H1 (cell line): ENCODE measurements around the gene SRSF2. TPM values are rescaled to one million over a fixed set of nuclear protein-coding genes. Genes with fewer than 3 reads are reported as not detected.

Experiments used
- CTCF ChIA-PET: fragments of 300-600 bp; sonication (Branson Sonifier 250); formaldehyde crosslinking; loops from one replicate; lab custom pipeline; 2021; ENCODE audit not compliant: partially characterized antibody; lab: Charles Lee
- POLR2A ChIA-PET: fragments of 300-600 bp; sonication (Branson Sonifier 250); formaldehyde crosslinking; loops from one replicate; lab custom pipeline; 2021; ENCODE audit warnings: inconsistent platforms; ENCODE audit not compliant: partially characterized antibody; lab: Charles Lee
- DNase-seq, 2 experiments: peaks; one replicate each; pipeline versions ENCODE4 v3.0.0 to v3.0.0-alpha.2; 2010 to 2022; ENCODE audit warnings: low spot score in 2 of 2, low read depth in 1 of 2, mixed read lengths in 1 of 2
- FAIRE-seq: peaks from 2 replicates; lab custom pipeline; 2011; peaks lifted over from hg19 to GRCh38; lab: Jason Lieb, UNC
- H2AFZ ChIP-seq: 2 replicates; pipeline ENCODE4 v1.8.1; 2012; ENCODE audit warnings: low read length, inconsistent platforms
- H2AK5ac ChIP-seq: 2 replicates; pipeline ENCODE4 v1.6.1; 2013; ENCODE audit warnings: low read depth, low read length
- H2BK120ac ChIP-seq: replicated peaks from 2 replicates; pipeline ENCODE3; 2013; ENCODE audit warnings: low read depth, low read length, inconsistent platforms
- H2BK12ac ChIP-seq: 2 replicates; pipeline ENCODE4 v1.6.1; 2013; ENCODE audit warnings: low read depth, low read length
- H2BK15ac ChIP-seq: 2 replicates; pipeline ENCODE4 v1.6.1; 2013; ENCODE audit warnings: low read length
- H2BK20ac ChIP-seq: 2 replicates; pipeline ENCODE4 v1.6.1; 2013; ENCODE audit warnings: low read length
- H2BK5ac ChIP-seq: 2 replicates; pipeline ENCODE4 v1.6.1; 2013; ENCODE audit warnings: low read depth, low read length
- H3K14ac ChIP-seq: 2 replicates; pipeline ENCODE4 v1.6.1; 2013; ENCODE audit warnings: inconsistent platforms; ENCODE audit not compliant: insufficient read length
- H3K18ac ChIP-seq: 2 replicates; pipeline ENCODE4 v1.6.1; 2013; ENCODE audit warnings: low read length; ENCODE audit errors: extremely low read depth
- H3K23ac ChIP-seq: 2 replicates; pipeline ENCODE4 v1.6.1; 2013; ENCODE audit warnings: inconsistent platforms; ENCODE audit not compliant: insufficient read length
- H3K23me2 ChIP-seq: 2 replicates; pipeline ENCODE4 v1.6.1; 2013; ENCODE audit warnings: low read depth, low read length
- H3K27ac ChIP-seq: 2 replicates; pipeline ENCODE4 v1.6.1; 2011; ENCODE audit warnings: low read depth, low read length, inconsistent platforms
- H3K27me3 ChIP-seq, 4 experiments: replicated peaks in 1 of 4; 1 replicate in 1 of 4; 2 replicates in 3 of 4; pipeline versions ENCODE4 v1.6.1 to v1.8.1; 2011 to 2013; ENCODE audit warnings: low read length in 3 of 4, mild to moderate bottlenecking in 3 of 4, inconsistent platforms in 2 of 4, mixed read lengths in 2 of 4, moderate library complexity in 1 of 4; ENCODE audit not compliant: control insufficient read depth in 3 of 4, insufficient read depth in 3 of 4; ENCODE audit errors: extremely low read depth in 1 of 4
- H3K36me3 ChIP-seq, 4 experiments: 2 replicates each; pipeline versions ENCODE4 v1.6.1 to v1.8.1; 2011 to 2013; ENCODE audit warnings: mild to moderate bottlenecking in 4 of 4, low read length in 3 of 4, moderate library complexity in 2 of 4, control low read depth in 1 of 4, inconsistent platforms in 1 of 4; ENCODE audit not compliant: insufficient read depth in 4 of 4, control insufficient read depth in 2 of 4
- H3K4ac ChIP-seq: replicated peaks from 2 replicates; pipeline ENCODE3; 2013; ENCODE audit warnings: low read length, low read depth, mixed read lengths, inconsistent platforms; ENCODE audit not compliant: insufficient read length
- H3K4me1 ChIP-seq, 4 experiments: replicated peaks in 1 of 4; 1 replicate in 1 of 4; 2 replicates in 3 of 4; pipeline versions ENCODE4 v1.6.1 to v1.8.1; 2011 to 2013; ENCODE audit warnings: low read length in 3 of 4, inconsistent platforms in 2 of 4, mixed read lengths in 1 of 4; ENCODE audit not compliant: insufficient read depth in 4 of 4, control insufficient read depth in 3 of 4
- H3K4me2 ChIP-seq, 2 experiments: 2 replicates each; pipeline versions ENCODE4 v1.6.1 to v1.8.1; 2011 to 2013; ENCODE audit warnings: low read depth in 2 of 2, low read length in 2 of 2, control low read depth in 1 of 2, inconsistent platforms in 1 of 2, mild to moderate bottlenecking in 1 of 2; ENCODE audit not compliant: insufficient read depth in 1 of 2
- H3K4me3 ChIP-seq, 4 experiments: fragments of 200-600, 300-600 bp in 1 of 4; sonication (generic), shearing (Covaris generic), sonication (Bioruptor Twin) in 1 of 4; 2 replicates each; pipeline versions ENCODE4 v1.5.1 to v1.8.1; 2011 to 2016; ENCODE audit warnings: low read length in 4 of 4, low read depth in 3 of 4, control low read depth in 2 of 4, inconsistent platforms in 2 of 4, mild to moderate bottlenecking in 2 of 4, mixed read lengths in 1 of 4, moderate library complexity in 1 of 4; ENCODE audit not compliant: insufficient read depth in 2 of 4; ENCODE audit errors: extremely low read depth in 1 of 4
- H3K56ac ChIP-seq: replicated peaks from 2 replicates; pipeline ENCODE3; 2013; ENCODE audit warnings: low read depth, mild to moderate bottlenecking, mixed read lengths, low read length, inconsistent platforms; ENCODE audit not compliant: insufficient read length
- H3K79me1 ChIP-seq: 2 replicates; pipeline ENCODE4 v1.6.1; 2013; ENCODE audit warnings: low read depth, low read length, control low read depth
- H3K79me2 ChIP-seq, 2 experiments: 2 replicates each; pipeline versions ENCODE4 v1.6.1 to v1.8.1; 2012 to 2013; ENCODE audit warnings: low read length in 2 of 2, mild to moderate bottlenecking in 2 of 2, inconsistent platforms in 1 of 2; ENCODE audit not compliant: insufficient read depth in 2 of 2, control insufficient read depth in 1 of 2
- H3K9ac ChIP-seq, 4 experiments: replicated peaks in 1 of 4; 1 replicate in 1 of 4; 2 replicates in 3 of 4; pipeline versions ENCODE4 v1.6.1 to v1.8.1; 2011 to 2013; ENCODE audit warnings: low read depth in 3 of 4, low read length in 3 of 4, control low read depth in 2 of 4, mild to moderate bottlenecking in 2 of 4, moderate library complexity in 2 of 4, inconsistent platforms in 1 of 4; ENCODE audit errors: extremely low read depth in 1 of 4
- H3K9me3 ChIP-seq, 2 experiments: 2 replicates each; pipeline versions ENCODE4 v1.6.1 to v1.8.1; 2012 to 2013; ENCODE audit warnings: mild to moderate bottlenecking in 2 of 2, moderate library complexity in 2 of 2, control low read depth in 1 of 2, inconsistent platforms in 1 of 2, low read depth in 1 of 2, low read length in 1 of 2, mixed read lengths in 1 of 2; ENCODE audit not compliant: insufficient read depth in 2 of 2
- H4K20me1 ChIP-seq, 2 experiments: replicated peaks in 1 of 2; 2 replicates each; pipeline versions ENCODE3 to v1.8.1; 2011 to 2013; ENCODE audit warnings: inconsistent platforms in 2 of 2, low read length in 2 of 2, mild to moderate bottlenecking in 1 of 2; ENCODE audit not compliant: insufficient read depth in 2 of 2, control insufficient read depth in 1 of 2
- H4K5ac ChIP-seq: 2 replicates; pipeline ENCODE4 v1.6.1; 2013; ENCODE audit warnings: low read length, low read depth, mixed read lengths, inconsistent platforms; ENCODE audit not compliant: insufficient read length
- H4K8ac ChIP-seq: 2 replicates; pipeline ENCODE4 v1.8.0; 2013; ENCODE audit warnings: mild to moderate bottlenecking, moderate library complexity, low read length, inconsistent platforms; ENCODE audit not compliant: insufficient read depth; ENCODE audit errors: extremely low read depth
- H4K91ac ChIP-seq: replicated peaks from 2 replicates; pipeline ENCODE3; 2013; ENCODE audit warnings: low read length, mixed read lengths, inconsistent platforms; ENCODE audit not compliant: insufficient read length
- CREB1 ChIP-seq: IDR thresholded peaks from 2 replicates; pipeline ENCODE4 v1.6.1; 2012; ENCODE audit warnings: inconsistent platforms
- FOSL1 ChIP-seq: IDR thresholded peaks from 2 replicates; pipeline ENCODE4 v1.6.1; 2011; ENCODE audit warnings: mild to moderate bottlenecking, low read depth, low read length, moderate library complexity; ENCODE audit not compliant: insufficient read depth
- JUND ChIP-seq: IDR thresholded peaks from 2 replicates; pipeline ENCODE4 v1.6.1; 2011; ENCODE audit warnings: mild to moderate bottlenecking, improper control_type of control experiment, low read length
- PHF8 ChIP-seq: fragments of 200-600 bp; sonication (generic); conservative IDR thresholded peaks from 2 replicates; pipeline ENCODE4 v1.7.1; 2012; ENCODE audit warnings: low read depth, mild to moderate bottlenecking, inconsistent platforms, low read length, moderate library complexity
- POLR2AphosphoS5 ChIP-seq: IDR thresholded peaks from 2 replicates; pipeline ENCODE4 v1.6.1; 2011; ENCODE audit warnings: low read depth, low read length
- TEAD4 ChIP-seq: IDR thresholded peaks from 2 replicates; pipeline ENCODE4 v1.6.1; 2012; ENCODE audit warnings: low read depth, low read length, inconsistent platforms, mixed read lengths
- ZNF274 ChIP-seq: IDR thresholded peaks from 2 replicates; pipeline ENCODE4 v1.7.0; 2012; ENCODE audit warnings: low read length, borderline replicate concordance; ENCODE audit errors: extremely low read depth
- WGBS, 2 experiments: shearing (Covaris generic) in 1 of 2; methylation state at CpG; one replicate each; pipeline versions ENCODE4 v1.1.6 to v1.1.7; 2013 to 2015; ENCODE audit warnings: low lambda C conversion rate in 2 of 2, mixed read lengths in 2 of 2, inconsistent platforms in 1 of 2, low coverage in 1 of 2, missing lambda C conversion rate in 1 of 2; ENCODE audit not compliant: insufficient replicate concordance in 2 of 2, insufficient coverage in 1 of 2, insufficient read length in 1 of 2; ENCODE audit errors: extremely low coverage in 1 of 2, missing lambda C conversion rate in 1 of 2; 5-methylcytosine and 5-hydroxymethylcytosine counted together
- polyA plus RNA-seq, 7 experiments: library from polyadenylated mRNA; depleted of rRNA in 3 of 7; stranded (reverse) in 5 of 7; unstranded in 2 of 7; fragments of >200 nt in 5 of 7; fragments of 200-250 nt in 2 of 7; gene quantifications; 1 replicate in 5 of 7; 2 replicates in 1 of 7; 4 replicates in 1 of 7; pipeline versions ENCODE4 v1.2.1 to v1.2.3, GENCODE V29; 2011 to 2013; ENCODE audit warnings: missing spikeins in 2 of 7, mixed read lengths in 2 of 7
- total RNA-seq: library from RNA; stranded (reverse); fragmentation: NEBNext Ultra II Directional; extraction: Animal tissue kit (Norgen Biotek cat#: 25700); gene quantifications from 2 replicates; pipeline ENCODE4 v1.2.1, GENCODE V29; 2021
- TF ChIP-seq, protein P1 (sequence below), 3 experiments: IDR thresholded peaks; 1 replicate in 2 of 3; 2 replicates in 1 of 3; pipeline versions ENCODE4 v1.5.1 to v1.6.1; 2011; ENCODE audit warnings: low read length in 3 of 3, mild to moderate bottlenecking in 3 of 3, inconsistent platforms in 2 of 3, low read depth in 1 of 3, moderate library complexity in 1 of 3; ENCODE audit not compliant: insufficient read depth in 1 of 3; ENCODE audit errors: control extremely low read depth in 1 of 3
- TF ChIP-seq, protein P2 (sequence below): IDR thresholded peaks from 2 replicates; pipeline ENCODE4 v1.6.1; 2012; ENCODE audit warnings: inconsistent platforms

SRSF2 gene
- total and polyA plus RNA-seq, 2 of the 8 experiments (the other 6 are each of a cell fraction or from before 2014, with no cell fraction given): 397 to 401 TPM

DNA sequence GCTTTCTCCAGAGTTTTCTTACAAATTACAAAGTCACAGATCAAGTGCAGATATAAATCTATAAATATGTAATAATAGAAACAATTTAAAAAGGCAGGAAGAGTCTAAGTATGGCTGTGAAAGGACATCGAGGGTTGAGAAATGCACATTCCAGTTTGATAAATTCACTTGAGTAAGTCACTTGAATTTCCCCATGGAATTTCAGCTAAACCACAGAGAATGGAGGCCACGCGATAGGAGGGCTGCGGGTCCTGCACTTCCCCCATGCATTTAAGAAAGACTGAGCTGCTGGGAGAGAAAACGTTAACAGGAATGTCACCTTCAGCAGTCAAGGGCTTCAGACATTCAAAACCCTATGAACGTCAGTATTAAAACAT is 20.3 kb downstream of the SRSF2 start:
- H3K9me3 ChIP-seq: no peaks in the 10 kb centered on the region
- no peak overlapping the region for H2AFZ ChIP-seq
- FAIRE-seq: no peak
- no peak overlapping the region for H2BK12ac ChIP-seq
- peaks cover 0 to 4% of the 10 kb centered on the region in 2 experiments for H4K20me1 ChIP-seq
- ChIA-PET POLR2A (interaction anchor here (1.6 to 3.5 kb wide), 3 partner anchors 10 to 20 kb away, joined by 4 to 19 read pairs (median 15); partner anchors contain the start of genes JMJD6, METTL23, MFSD11 and SRSF2), CTCF (interaction anchor here (0.9 to 10.2 kb wide), 8 partner anchors 8 to 223 kb away, joined by 3 to 155 read pairs (median 4); no protein-coding TSS in a partner anchor)
- 96% methylated on average over 6 of the region's 6 CpGs; no CpG with 5 or more reads in 1 of the 2 experiments for WGBS, 2 experiments
- no peak overlapping the region for H3K14ac ChIP-seq
- peaks cover 11 to 52% (median 36%) of the 10 kb centered on the region in 4 experiments; a peak in 7 of 8 replicates for H3K36me3 ChIP-seq
- H2BK120ac ChIP-seq: no peak overlapping the region
- H3K4me2 ChIP-seq: no peak overlapping the region
- no peak overlapping the region for H3K4ac ChIP-seq
- no peaks in the 10 kb centered on the region for H3K23me2 ChIP-seq
- no peak overlapping the region for H2BK5ac ChIP-seq
- H2BK20ac ChIP-seq: no peak overlapping the region
- H3K18ac ChIP-seq: no peak overlapping the region
- H2BK15ac ChIP-seq: no peak overlapping the region
- H3K23ac ChIP-seq: no peak overlapping the region
- H3K27ac ChIP-seq: no peak overlapping the region
- no peak overlapping the region for H4K91ac ChIP-seq
- no peaks in the 10 kb centered on the region for H3K79me1 ChIP-seq
- no peak overlapping the region for H4K8ac ChIP-seq
- H3K27me3 ChIP-seq: no peaks in the 10 kb centered on the region
- no peaks in the 10 kb centered on the region for H3K4me1 ChIP-seq
- H4K5ac ChIP-seq: no peak overlapping the region
- no peak overlapping the region for H3K4me3 ChIP-seq
- DNase-seq: no peak
- H3K56ac ChIP-seq: no peak overlapping the region
- H3K79me2 ChIP-seq: no peaks in the 10 kb centered on the region
- no peak overlapping the region for H2AK5ac ChIP-seq
- H3K9ac ChIP-seq: no peak overlapping the region
- TF ChIP-seq, protein P1, sequence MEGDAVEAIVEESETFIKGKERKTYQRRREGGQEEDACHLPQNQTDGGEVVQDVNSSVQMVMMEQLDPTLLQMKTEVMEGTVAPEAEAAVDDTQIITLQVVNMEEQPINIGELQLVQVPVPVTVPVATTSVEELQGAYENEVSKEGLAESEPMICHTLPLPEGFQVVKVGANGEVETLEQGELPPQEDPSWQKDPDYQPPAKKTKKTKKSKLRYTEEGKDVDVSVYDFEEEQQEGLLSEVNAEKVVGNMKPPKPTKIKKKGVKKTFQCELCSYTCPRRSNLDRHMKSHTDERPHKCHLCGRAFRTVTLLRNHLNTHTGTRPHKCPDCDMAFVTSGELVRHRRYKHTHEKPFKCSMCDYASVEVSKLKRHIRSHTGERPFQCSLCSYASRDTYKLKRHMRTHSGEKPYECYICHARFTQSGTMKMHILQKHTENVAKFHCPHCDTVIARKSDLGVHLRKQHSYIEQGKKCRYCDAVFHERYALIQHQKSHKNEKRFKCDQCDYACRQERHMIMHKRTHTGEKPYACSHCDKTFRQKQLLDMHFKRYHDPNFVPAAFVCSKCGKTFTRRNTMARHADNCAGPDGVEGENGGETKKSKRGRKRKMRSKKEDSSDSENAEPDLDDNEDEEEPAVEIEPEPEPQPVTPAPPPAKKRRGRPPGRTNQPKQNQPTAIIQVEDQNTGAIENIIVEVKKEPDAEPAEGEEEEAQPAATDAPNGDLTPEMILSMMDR (IDR thresholded peaks at IDR 0.05; ENCODE audit: control extremely low read depth in 1 of 3, insufficient read depth in 1 of 3, low read depth in 1 of 3, low read length in 3 of 3): no peak
- TF ChIP-seq CREB1 (no peak), POLR2AphosphoS5 (no peak), FOSL1 (no peak), ZNF274 (no peak), JUND (no peak), PHF8 (no peak), TEAD4 (no peak)
- TF ChIP-seq, protein P2, sequence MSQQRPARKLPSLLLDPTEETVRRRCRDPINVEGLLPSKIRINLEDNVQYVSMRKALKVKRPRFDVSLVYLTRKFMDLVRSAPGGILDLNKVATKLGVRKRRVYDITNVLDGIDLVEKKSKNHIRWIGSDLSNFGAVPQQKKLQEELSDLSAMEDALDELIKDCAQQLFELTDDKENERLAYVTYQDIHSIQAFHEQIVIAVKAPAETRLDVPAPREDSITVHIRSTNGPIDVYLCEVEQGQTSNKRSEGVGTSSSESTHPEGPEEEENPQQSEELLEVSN: no peak
